Stimulated activated naive CD4-positive, alpha-beta T cell (primary cell): ENCODE data around the gene PPM1H.

Source experiments
- DNase-seq, 6 experiments: peaks; one replicate each; lab custom pipeline; 2025; lab: John Stamatoyannopoulos, UW

The PPM1H gene

DNA sequence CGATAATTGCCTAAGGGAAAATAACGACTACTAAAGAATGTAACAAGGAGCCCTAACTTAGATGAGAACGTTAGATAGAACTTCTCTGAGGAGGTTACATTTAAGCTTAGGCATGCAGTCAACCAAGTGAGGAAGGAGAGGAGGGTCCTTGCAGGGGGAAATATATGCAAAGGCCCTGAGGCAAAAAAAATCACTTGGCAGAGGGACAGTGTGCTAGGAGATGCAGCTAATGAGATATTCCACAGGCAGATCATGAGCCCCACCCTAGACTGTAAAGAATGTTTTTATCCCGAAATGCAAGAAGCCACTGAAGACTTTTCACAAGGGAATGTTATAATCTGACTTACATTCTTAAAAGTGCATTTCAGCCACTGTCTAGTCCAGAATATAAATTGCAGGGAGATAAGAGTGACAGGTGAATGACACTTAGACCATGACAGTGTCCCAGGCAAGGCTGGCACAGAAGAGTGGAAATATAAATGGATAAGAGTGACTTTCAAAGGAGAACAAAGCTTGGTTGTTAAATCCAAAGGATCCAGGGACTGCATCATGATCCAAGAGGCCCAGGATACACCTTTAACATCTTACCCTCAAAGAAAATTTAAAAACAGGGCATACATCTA is 61.0 kb downstream of the PPM1H start:
- DNase-seq, result no peak

- DNase-seq, result no peak
Measured at GRCh38 chr12:62873116-62873825, 61.7 kb downstream of the PPM1H start.

DNA sequence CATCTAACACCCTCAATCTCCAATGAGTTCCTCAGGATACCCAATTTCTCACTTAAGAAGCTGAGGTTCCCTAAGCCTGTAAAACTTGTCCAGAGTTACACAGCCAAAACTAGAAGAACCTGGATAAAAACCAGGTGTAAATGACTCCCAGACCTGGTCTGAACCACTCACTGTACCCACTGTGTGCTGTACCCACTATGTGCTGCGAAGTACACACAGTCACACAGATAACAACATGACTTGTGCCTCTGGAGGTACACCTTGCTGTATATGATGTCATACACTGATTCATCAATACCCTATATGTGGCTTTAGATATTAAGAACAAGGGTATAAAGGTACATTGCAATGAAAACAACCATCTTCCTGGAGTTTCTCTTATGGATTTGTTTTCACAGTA is 66.1 kb downstream of the PPM1H start:
- no peak for DNase-seq

DNA sequence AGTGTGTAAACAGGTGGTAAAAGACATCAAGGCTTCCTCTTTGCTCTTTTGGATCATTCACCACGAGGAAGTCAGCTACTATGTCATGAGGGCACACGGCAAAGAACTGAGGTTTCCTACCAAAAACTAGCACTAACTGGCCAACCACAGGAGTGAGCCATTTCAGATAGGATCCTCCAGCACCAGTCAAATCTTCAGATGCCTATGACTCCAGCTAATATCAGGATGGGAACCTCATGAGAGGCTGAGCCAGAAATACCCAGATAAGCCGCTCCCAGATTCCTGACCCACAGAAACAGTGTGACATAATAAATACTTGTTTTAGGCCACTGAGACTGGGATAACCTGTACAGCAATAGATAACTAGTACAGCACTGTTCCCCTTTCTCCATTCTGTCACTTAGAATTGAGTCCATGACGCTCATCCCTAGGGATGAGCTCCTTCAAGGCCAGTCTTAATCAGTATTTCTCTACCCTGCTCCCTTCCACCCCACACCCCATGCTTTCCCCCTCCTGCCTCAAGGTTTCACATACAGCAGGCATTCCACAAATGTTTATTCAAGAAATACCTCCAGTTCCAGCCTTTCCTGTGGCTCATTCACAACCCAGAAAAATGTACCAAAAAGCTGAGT is 68.4 kb downstream of the PPM1H start:
- DNase-seq, result no peak

DNA sequence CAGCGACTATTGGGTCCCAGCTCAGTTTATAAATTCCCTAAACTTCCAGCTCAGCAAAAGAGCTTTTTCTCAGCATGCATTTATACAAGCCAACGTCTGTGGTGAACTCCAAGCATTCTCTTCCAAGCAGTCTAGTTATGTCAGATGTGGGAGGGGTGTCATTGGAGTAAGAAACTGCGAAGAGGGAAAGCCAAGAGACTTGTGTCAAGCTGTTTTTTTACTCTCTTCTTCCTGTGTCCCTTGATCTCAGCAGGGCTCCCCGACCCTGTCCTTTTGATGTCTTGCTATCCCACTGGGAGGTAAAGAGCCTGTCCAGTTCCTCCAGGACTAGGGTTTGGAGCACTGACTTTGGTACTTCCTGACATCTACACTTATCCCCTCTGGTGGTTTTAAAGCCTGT is 69.0 kb downstream of the PPM1H start:
- no peak for DNase-seq

GRCh38 chr12:62865065-62865464 is 69.9 kb downstream of the PPM1H start:
- peak in 1 of 6 experiments; percentile 1 for DNase-seq

DNA sequence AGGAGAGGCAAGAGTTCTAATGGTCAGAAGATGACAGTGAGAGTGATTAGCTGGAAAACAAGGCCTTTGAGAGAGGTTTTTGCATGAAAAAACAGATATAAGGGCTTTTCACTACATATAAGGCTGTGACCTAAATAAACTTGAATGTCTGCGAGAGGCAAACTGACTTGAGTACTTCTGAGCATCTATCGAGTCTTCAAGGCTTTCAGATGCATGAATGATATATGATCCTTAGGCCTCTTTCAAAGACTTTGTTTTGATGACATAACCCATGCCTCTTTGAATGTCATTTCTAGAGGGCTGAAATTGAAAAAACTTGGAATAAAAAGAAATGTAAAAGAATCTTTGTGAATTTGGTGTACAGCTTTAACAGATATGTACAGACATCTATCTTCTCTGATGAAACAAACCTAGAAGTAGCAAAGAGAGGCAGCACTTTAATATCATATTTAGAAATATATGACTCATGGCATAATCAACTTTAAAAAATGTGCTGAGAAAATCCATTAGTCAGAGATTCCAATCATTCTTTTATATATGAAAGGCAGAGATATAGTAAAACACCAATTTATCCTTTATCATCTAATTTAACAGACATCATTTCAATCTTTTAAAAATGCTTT is 72.6 kb downstream of the PPM1H start:
- no peak for DNase-seq

- no peak for DNase-seq
Measured at GRCh38 chr12:62861586-62861985, 73.4 kb downstream of the PPM1H start.

GRCh38 chr12:62860501-62861411 is 74.2 kb downstream of the PPM1H start:
- DNase-seq, result no peak

GRCh38 chr12:62860020-62860419 is 74.9 kb downstream of the PPM1H start:
- no peak for DNase-seq

DNA sequence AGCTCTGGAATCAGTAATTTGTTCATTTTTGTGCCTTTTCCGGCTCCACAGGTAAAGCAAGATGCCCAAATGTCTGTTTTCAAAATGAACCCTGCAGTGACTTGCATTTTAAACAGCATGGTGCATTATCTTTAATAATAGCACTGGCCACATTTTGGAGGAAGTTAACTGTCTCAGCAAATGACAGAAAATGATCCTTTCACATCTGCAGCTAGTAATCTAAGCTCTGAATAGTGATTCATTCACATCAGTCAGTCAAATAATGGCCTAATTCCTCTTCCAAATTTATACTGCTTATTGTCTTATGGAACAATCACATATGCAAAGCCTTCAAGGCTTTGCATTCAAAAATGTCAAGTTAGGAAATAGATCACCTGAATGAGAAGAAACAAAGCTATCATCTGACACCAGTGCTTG is 75.6 kb downstream of the PPM1H start:
- DNase-seq, result no peak

- no peak for DNase-seq
Measured at GRCh38 chr12:62856454-62856853, 78.5 kb downstream of the PPM1H start.

- DNase-seq, result no peak
Measured at GRCh38 chr12:62854024-62854423, 80.9 kb downstream of the PPM1H start.

GRCh38 chr12:62849398-62849797 is 85.6 kb downstream of the PPM1H start:
- DNase-seq, result no peak

DNA sequence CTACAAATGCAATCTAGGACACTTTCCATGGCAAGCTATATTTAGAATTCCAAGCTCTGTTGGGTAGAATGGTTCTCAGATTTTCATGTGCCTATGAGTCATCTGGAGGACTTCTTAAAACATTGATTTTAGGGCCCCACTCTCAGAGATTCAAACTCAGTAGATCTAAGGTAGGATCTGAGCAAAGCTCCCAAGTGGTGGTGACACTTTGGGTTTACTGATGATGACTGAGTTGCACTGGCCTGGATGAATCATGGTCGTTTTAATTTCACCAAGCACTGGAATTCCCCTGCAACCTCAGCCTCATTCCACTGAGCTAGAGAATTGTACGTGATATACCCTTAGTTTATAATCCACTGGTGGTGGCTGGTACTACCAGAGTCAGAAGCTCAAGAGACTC is 86.5 kb downstream of the PPM1H start:
- DNase-seq, result no peak

- no peak for DNase-seq
Measured at GRCh38 chr12:62847709-62848108, 87.2 kb downstream of the PPM1H start.

DNA sequence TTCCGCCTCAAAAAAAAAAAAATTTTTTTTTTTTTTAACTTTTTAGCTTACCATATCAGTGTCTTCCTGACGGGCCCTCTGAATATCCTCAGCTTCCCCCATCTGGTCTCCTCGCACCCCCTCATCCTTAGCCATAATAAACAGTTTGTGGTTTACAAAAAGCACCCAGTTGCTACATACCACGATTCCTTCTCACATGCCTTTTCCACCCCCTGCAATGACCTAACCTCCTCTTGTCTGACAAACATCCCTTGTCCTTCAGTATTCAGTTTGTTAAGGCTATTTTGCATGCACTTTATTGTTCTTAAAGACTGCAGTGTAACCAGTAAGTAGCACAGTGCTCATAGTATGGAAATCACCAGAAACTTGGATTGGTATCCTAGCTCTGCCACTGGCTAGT is 88.5 kb downstream of the PPM1H start:
- no peak for DNase-seq

DNA sequence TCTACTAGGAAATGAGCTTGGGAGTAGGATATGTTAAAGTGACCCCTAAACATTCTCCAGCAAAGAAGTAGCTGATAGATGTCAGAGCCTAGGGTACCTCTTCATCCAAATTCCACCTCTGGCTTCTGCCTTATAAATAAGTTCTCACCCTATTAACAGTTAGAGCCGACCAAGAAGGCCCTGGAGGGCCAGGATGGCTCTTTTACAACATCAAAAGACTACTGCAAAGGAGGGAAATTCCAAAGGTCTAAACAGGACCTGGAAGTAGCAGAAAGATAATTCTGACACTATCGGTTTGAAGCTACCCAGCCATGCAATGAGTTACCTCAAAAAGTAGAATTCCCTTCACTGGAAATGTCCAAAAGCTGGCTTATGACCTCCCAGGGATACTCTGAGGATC is 90.0 kb downstream of the PPM1H start:
- DNase-seq, result no peak

- no peak for DNase-seq
Measured at GRCh38 chr12:62843716-62844115, 91.2 kb downstream of the PPM1H start.

DNA sequence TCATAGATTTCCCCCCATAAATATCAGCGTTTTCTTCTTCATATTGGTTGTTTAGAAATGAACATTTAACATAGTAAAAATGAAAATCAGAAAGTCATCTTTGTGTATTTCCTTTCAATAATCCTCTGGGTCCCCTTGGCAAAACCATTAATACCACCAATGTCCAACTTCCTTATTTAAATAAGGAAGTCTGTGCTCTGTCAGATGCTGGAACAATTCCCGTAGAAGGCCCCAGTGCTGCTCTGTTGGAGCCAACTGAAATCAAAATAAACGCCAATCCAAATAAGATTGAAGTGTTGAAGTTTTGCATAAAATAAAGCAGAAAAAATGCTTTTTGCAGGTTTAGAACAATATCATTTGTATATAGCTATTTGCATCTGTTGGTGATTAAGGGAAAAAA is 93.1 kb downstream of the PPM1H start:
- DNase-seq, result no peak

DNA sequence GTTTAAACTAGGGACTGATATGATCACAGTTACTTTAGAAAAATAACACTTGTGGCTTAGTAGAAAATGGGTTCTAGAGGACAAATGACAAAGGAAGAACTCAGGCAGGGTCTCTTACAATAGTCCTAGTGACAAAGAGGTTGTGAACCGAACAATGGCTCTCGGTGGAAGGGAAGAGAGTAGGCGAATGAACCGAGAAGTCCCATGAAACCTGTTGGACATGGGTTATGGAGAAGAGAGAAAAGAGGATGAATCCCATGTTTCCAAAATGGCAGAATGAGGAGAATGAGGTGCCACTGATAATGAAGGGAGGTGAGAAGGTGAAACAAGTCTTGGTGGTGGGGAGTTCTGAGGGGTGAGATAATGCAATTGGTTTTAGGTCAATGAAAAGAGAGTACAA is 94.1 kb downstream of the PPM1H start:
- DNase-seq, result no peak
